Stimulated activated CD4-positive, alpha-beta T cell treated with anti-CD3 and anti-CD28 coated beads, Interleukin-12 subunit alpha, Interleukin-12 subunit beta, amount 100 ng/mL, for 24 hours (primary cell): ENCODE data around the gene ZNF692.

Experiments used
- DNase-seq, 2 experiments: peaks; one replicate each; pipeline ENCODE4 v3.0.0-alpha.2; 2020; ENCODE audit warnings: low read depth in 2 of 2

ZNF692 gene

DNA sequence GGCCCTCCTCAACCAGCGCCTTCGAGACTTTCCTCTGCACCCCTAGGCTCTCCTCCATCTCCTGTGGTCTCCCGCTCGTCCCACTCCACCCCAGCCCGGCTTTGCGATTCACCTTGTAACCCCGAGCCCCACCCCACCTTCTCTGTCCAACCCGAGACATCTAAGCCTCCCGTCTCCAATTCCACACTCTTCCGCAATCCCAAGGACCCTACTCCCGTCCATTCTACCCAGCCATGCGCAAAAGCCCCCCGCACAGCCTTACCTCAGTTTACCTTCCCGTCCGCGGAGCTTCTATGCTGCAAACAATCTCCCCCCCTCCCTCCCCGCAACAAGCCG, 33.3 kb downstream of the ZNF692 start:
- no peak for DNase-seq

DNA sequence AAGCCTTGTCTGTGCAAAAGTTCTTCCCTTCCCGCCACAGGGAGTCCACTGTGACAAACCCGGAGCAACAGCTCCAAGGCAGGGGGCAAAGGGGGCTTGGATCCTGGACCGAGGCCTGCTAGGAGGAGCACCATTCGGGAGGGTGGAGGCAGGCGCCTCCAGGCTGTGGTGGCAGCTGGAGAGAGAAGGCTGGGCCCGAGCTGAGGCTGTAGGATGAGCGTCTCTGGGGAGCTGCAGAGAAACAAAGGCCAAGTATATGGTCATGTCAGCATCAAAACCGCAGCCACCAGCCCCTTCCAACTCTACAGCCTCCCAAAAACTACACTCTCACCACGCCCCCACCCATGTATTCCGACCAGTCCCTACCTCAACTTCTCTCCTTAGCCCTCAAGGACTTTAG, 33.7 kb downstream of the ZNF692 start:
- no peak for DNase-seq

GRCh38 chr1:248824701-248825100, 34.2 kb downstream of the ZNF692 start:
- no peak for DNase-seq

DNA sequence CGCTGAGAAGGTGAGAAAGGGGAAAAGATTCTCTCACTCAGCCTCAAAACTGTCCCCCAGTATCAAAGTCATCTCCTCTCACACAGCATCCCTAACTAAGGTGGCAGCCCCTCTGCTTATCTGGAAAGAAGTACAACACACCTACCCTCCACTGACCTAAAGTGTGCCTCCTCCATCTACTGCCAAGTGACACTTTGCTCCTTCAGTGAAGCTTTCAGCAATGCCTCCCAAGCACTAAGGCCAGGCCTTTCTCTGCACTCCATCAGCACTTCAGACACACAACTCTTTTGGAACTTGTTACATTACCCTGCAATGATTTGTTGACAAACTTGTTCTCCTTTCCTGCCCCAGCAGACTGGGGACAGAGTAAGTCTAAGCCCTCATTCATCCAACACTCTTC, 34.6 kb downstream of the ZNF692 start:
- no peak for DNase-seq

DNA sequence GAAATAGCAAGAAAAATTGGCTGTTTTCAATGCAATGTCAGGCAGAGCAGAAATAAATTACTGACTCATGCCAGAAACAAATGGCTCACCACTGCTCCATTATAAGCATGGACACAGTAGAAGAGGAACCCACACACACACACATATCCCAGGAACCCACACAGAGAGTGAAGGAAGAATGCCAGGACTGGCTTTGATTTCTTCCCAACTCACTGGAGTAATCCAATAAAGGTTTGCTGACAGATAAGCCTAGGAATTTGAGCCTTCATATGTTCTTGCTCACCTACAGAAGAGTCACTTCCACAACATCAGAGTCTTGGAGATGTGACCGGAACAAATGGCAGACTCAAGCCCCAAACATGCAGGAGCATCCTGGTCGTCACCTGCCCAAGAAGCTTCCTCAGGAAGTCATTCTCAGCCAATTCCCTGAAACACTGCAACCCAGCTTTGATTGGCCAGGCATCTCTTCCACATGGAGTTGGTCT, 35.3 kb downstream of the ZNF692 start:
- DNase-seq = no peak

GRCh38 chr1:248822148-248823032, 36.5 kb downstream of the ZNF692 start:
- DNase-seq = no peak

DNA sequence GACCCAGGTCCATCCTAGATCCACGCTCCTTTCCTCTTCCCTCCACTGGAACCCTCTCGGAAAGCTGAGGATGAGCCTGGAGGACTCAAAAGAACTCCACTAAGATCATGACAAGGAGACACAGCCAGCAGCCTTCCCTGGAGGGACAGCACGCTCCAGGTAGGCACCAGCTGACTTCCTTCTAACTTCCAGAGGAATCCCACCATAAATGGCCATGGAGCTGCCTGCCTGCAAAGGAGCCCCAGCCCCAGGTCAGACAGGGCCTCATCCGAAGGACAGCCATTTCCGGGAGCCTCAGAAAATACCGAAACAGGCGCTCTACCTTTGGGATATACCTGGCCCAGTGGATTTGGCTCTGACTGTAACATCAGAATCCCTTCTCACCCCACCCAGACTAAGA, 37.2 kb downstream of the ZNF692 start:
- DNase-seq = no peak

DNA sequence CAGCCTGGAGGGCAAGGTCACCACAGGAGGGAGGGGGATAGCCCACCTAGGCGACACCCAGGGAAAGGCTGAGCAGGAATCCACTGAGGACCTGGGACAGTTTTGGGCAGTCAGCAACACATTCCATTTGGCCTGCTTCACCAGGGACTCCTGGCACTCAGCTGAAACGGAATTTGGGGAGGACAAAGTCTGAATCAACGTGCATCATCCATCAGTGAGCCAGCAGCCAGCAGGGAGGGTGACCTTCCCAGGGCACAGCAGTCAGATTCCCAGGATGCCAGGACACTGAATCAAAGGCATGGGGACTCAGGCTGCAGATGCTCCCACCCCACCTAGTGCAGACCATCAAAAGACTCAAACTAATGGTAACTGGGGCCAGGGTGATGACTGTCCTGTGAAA, 37.8 kb downstream of the ZNF692 start:
- DNase-seq = no peak

- DNase-seq = no peak
These were observed 38.8 kb downstream of the ZNF692 start for GRCh38 chr1:248820041-248820585.

DNA sequence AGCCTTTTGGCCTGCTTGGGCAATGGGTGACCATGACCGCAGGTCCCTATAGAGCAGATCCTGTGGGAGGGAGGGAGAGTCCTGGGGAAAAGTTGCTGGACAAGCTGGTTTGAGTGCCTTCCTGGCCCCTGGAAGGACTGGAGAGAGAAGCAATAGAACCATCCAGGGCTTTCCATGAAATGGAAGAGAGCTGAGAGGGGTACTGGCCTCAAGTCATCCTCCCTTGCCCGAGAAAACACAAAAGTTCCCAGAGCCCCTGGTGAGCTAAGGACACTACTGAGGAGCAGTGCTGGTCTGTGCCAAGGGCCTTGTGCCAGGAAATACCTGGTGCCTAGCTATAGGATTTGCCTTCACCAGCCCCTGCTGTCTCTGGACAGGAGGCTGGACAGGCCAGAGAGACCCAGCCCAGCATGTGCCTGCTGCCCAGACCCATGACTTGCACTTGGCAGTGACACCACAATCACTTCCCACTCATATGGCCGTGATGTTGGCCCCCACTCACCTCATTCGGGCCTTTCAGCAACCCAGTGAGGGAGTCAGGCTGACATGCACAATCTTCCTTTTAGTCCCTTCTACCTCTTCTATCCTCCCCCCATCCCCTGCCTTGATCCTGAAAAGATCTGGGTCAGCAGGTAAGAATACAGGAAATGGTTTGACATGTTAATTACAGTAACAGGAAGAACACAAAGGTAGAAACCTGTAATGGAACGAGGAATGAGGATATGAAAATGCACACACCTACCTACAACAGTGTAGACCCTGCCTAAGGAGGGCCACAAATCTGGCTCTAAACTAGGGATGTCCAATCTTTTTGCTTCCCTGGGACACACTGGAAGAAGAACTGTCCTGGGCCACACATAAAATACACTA, 40.1 kb downstream of the ZNF692 start:
- DNase-seq = no peak

GRCh38 chr1:248817065-248817464, 41.8 kb downstream of the ZNF692 start:
- DNase-seq = no peak

- DNase-seq = no peak
These were observed 42.6 kb downstream of the ZNF692 start for GRCh38 chr1:248816042-248816851.

GRCh38 chr1:248815407-248816034, 43.4 kb downstream of the ZNF692 start:
- no peak for DNase-seq

GRCh38 chr1:248814351-248814750, 44.5 kb downstream of the ZNF692 start:
- no peak for DNase-seq

DNA sequence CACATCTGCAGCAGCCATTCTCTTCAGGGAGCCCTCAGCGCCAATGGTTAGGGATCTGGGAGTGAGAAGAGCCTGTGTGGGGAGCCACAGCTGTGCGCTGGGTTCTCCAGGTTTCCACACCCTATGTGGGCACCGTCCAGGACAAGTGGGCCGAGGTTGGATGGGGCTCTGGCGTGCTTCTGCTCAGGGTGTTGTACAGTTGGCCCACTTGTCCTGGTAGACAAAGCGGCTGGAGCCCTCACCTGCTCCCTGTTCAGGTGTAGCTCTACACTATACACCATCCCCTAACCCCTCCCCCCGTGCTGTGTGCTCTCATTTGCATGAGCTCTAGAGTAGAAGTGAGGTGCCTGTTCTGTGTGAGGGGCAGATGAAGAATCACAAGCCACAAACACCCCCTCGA, 45.3 kb downstream of the ZNF692 start:
- no peak for DNase-seq

DNA sequence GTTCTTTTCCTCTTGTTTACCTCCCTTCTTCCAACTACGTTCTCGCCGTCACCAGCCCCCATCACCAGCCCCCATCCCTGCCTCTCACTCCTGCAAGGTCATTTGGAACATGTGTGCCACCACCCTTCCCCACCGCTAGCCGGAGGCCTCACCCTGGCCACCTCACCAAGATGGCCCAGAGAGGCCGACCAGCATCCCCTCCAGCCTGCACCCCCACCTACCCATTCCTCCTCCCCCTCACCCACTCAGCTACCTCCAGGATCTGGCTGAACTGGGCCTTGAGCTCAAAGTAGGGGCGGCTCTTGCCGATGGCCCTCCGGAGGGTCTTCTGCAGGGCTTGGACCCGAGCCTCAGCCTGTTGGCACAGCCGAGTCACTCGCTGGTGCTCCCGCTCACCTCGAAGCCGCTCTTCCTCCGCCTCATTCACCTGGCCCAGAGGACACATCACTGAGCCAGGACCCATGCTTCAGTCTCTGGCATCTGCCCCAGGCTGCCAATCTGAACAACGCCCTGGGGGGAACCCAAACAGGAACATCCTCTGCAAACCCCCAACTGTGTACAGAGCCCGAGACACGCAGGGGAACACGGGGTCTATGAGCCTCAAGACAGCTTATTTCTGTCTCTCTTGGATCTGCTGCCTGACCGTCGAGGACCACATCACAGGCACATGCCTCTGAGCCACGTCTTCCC, 46.0 kb downstream of the ZNF692 start:
- no peak for DNase-seq

DNA sequence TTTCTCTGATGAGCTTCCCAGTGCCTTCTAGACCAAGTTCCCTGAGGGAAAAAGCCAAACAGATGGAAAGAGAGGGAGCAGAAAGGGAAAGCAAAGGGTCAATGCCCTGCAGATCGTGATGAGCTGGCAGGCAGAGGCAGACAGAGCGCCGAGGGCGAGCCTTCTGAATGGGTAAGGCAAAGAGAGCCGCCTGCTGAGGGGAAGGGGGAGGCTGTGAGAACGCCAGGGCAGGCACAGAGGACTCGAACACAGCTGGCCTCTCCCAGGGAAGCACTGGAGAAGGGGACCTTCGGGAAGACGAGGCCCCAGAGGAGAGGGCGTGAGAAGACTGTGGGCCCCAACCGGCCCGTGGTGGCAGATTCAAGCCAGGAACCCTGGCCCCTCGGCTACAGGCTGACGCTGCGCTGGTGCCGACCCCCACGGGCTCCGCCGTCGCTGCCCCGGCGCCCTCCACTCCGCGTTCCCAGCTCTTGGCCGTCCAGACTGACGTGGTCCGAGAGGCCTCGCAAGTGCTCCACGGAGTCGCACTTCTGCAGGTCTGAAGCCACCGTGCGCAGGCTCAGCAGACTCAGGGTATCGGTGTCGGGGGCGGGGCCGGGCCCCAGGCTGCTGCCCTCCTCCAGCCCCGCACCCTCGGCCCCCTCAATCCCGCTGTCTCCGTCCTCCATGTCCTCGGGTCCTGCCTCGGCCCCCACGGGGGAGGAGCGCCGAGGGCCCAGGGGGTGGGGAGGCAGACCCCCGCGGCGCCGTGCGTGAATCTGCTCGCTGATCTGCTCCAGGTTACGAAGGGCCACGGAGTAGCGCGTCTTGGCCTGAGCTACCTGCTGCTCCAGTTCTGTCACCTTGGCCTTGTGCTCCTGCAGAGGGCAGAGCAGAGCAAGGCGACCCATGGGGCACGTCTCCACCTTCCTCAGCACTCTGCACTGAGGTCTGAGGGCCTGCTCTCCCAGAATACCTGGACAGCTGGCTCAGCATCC, 47.1 kb downstream of the ZNF692 start:
- DNase-seq = no peak

- no peak for DNase-seq
These were observed 48.0 kb downstream of the ZNF692 start for GRCh38 chr1:248810727-248811513.
